Astrocyte (in vitro differentiated cells and primary cell): ENCODE data around the gene RPRD1B. TPM values are rescaled to one million over a fixed set of nuclear protein-coding genes. Genes with fewer than 3 reads are reported as not detected.

ENCODE experiments used
- DNase-seq: peaks from one replicate; pipeline ENCODE4 v3.0.0-alpha.2; 2010; ENCODE audit warnings: low read depth
- FAIRE-seq: peaks from 2 replicates; lab custom pipeline; 2011; peaks lifted over from hg19 to GRCh38; lab: Jason Lieb, UNC
- H2AFZ ChIP-seq: 2 replicates; pipeline ENCODE4 v1.6.0; 2012; ENCODE audit warnings: low read depth, low read length, inconsistent platforms
- H3K27ac ChIP-seq: 2 replicates; pipeline ENCODE4 v1.5.1; 2011; ENCODE audit warnings: low read depth, low read length, inconsistent platforms
- H3K27me3 ChIP-seq: 2 replicates; pipeline ENCODE4 v1.6.0; 2011; ENCODE audit warnings: low read length, inconsistent platforms; ENCODE audit not compliant: insufficient read depth
- H3K36me3 ChIP-seq: 2 replicates; pipeline ENCODE4 v1.5.1; 2011; ENCODE audit warnings: low read length, inconsistent platforms; ENCODE audit not compliant: insufficient read depth
- H3K4me1 ChIP-seq: 2 replicates; pipeline ENCODE4 v1.5.1; 2011; ENCODE audit warnings: low read length, inconsistent platforms; ENCODE audit not compliant: insufficient read depth
- H3K4me2 ChIP-seq: 2 replicates; pipeline ENCODE4 v1.6.0; 2012; ENCODE audit warnings: low read length, inconsistent platforms
- H3K4me3 ChIP-seq: 2 replicates; pipeline ENCODE4 v1.5.1; 2011; ENCODE audit warnings: low read depth, mild to moderate bottlenecking, low read length, inconsistent platforms; ENCODE audit not compliant: insufficient read depth
- H3K79me2 ChIP-seq: 2 replicates; pipeline ENCODE4 v1.6.0; 2012; ENCODE audit warnings: mild to moderate bottlenecking, low read length, inconsistent platforms; ENCODE audit not compliant: insufficient read depth
- H3K9ac ChIP-seq: 2 replicates; pipeline ENCODE4 v1.6.0; 2012; ENCODE audit warnings: mild to moderate bottlenecking, low read length, inconsistent platforms
- H3K9me3 ChIP-seq: 2 replicates; pipeline ENCODE4 v1.5.1; 2012; ENCODE audit warnings: low read depth, mild to moderate bottlenecking, low read length, inconsistent platforms; ENCODE audit not compliant: insufficient read depth
- H4K20me1 ChIP-seq: 2 replicates; pipeline ENCODE4 v1.6.0; 2012; ENCODE audit warnings: low read length, inconsistent platforms; ENCODE audit not compliant: insufficient read depth
- H3K27ac Mint-ChIP-seq: one replicate; pipeline ENCODE4 v1.8.0; 2021; ENCODE audit warnings: mild to moderate bottlenecking, mixed read lengths; ENCODE audit not compliant: unreplicated experiment
- H3K27me3 Mint-ChIP-seq: one replicate; pipeline ENCODE4 v1.8.0; 2021; ENCODE audit warnings: low read depth, mixed read lengths; ENCODE audit not compliant: unreplicated experiment
- H3K36me3 Mint-ChIP-seq: one replicate; pipeline ENCODE4 v1.8.0; 2021; ENCODE audit warnings: low read depth, mixed read lengths; ENCODE audit not compliant: unreplicated experiment
- H3K4me1 Mint-ChIP-seq: one replicate; pipeline ENCODE4 v1.8.0; 2021; ENCODE audit warnings: low read depth, mixed read lengths; ENCODE audit not compliant: unreplicated experiment
- H3K4me3 Mint-ChIP-seq: one replicate; pipeline ENCODE4 v1.8.0; 2021; ENCODE audit warnings: mild to moderate bottlenecking, moderate library complexity, mixed read lengths; ENCODE audit not compliant: unreplicated experiment
- H3K9me3 Mint-ChIP-seq: one replicate; pipeline ENCODE4 v1.8.0; 2021; ENCODE audit warnings: mild to moderate bottlenecking, mixed read lengths; ENCODE audit not compliant: unreplicated experiment
- EZH2 ChIP-seq: IDR thresholded peaks from 2 replicates; pipeline ENCODE4 v1.6.1; 2012; ENCODE audit warnings: mild to moderate bottlenecking, low read length, inconsistent platforms; ENCODE audit not compliant: insufficient read depth
- total RNA-seq: library from RNA; stranded (reverse); gene quantifications from 2 replicates; pipeline ENCODE4 v1.2.1, GENCODE V29; 2021
- TF ChIP-seq, protein P1 (sequence below): IDR thresholded peaks from 2 replicates; pipeline ENCODE4 v1.5.1; 2011; ENCODE audit warnings: low read depth, mild to moderate bottlenecking, inconsistent platforms, low read length, moderate library complexity; ENCODE audit not compliant: insufficient read depth

RPRD1B gene
- total RNA-seq, 1 donor from 2014 or later, result 20.7 TPM

DNA sequence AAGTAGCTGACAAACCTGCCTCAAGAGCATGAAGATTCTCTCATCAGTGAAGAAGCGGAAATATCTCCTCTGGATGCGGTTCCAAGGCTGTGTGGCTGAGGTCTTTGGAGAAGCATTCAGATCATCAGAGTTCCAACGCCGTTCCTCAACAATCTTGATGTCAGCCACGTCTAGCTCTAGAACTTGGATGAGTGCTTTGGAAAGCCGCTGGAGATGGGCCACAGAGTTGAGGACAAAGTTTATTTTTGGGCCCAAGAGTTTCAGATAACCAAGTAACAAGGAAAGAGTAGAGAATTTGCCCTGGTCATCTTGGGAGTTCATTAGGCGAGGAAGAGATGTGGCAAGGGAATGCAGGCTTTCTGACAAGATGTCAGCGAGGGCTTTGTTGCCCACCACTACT is 21.2 kb upstream of the RPRD1B start:
- Histone ChIP-seq H3K9me3 (no peaks in the 10 kb centered on the region), H3K36me3 (peaks cover 19% of the 10 kb centered on the region), H3K4me2 (no peak overlapping the region), H3K27me3 (no peaks in the 10 kb centered on the region), H3K9ac (no peak overlapping the region), H3K79me2 (peaks cover 30% of the 10 kb centered on the region), H2AFZ (no peak overlapping the region), H3K27ac (no peak overlapping the region), H3K4me1 (no peaks in the 10 kb centered on the region), H4K20me1 (peaks cover 27% of the 10 kb centered on the region), H3K4me3 (no peak overlapping the region)
- DNase-seq (no peak), FAIRE-seq (no peak)
- Mint-ChIP-seq H3K9me3 (no peaks in the 10 kb centered on the region), H3K36me3 (peaks cover 45% of the 10 kb centered on the region), H3K27me3 (no peaks in the 10 kb centered on the region), H3K4me3 (no peak overlapping the region), H3K27ac (no peak overlapping the region), H3K4me1 (peaks cover 11% of the 10 kb centered on the region)
- no peak for TF ChIP-seq EZH2
- TF ChIP-seq, protein P1, sequence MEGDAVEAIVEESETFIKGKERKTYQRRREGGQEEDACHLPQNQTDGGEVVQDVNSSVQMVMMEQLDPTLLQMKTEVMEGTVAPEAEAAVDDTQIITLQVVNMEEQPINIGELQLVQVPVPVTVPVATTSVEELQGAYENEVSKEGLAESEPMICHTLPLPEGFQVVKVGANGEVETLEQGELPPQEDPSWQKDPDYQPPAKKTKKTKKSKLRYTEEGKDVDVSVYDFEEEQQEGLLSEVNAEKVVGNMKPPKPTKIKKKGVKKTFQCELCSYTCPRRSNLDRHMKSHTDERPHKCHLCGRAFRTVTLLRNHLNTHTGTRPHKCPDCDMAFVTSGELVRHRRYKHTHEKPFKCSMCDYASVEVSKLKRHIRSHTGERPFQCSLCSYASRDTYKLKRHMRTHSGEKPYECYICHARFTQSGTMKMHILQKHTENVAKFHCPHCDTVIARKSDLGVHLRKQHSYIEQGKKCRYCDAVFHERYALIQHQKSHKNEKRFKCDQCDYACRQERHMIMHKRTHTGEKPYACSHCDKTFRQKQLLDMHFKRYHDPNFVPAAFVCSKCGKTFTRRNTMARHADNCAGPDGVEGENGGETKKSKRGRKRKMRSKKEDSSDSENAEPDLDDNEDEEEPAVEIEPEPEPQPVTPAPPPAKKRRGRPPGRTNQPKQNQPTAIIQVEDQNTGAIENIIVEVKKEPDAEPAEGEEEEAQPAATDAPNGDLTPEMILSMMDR, result no peak

DNA sequence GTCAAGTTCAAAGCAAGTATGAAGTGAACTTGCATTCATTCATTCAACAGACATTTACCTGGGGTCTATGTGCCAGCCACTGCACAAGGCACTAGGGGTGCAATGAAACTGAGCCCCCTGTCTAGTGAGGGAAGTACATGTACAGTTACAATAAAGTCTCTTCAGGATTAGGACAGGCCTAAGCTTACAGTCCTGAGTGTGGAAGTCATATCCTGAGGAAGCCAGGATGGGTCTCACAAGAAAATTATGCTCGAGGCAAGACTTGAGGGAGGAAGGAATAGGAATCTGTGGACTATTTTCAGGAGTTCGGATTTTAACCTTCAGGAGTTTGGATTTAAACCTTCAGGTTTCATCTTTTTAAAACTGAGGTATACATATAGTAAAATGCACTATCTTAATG is 19.7 kb upstream of the RPRD1B start:
- Histone ChIP-seq H3K79me2 (peaks cover 36% of the 10 kb centered on the region), H4K20me1 (peaks cover 20% of the 10 kb centered on the region), H3K36me3 (peaks cover 32% of the 10 kb centered on the region), H3K27ac (no peak overlapping the region), H3K27me3 (no peaks in the 10 kb centered on the region), H3K4me3 (no peak overlapping the region), H3K9me3 (peaks cover 3% of the 10 kb centered on the region), H3K9ac (no peak overlapping the region), H3K4me1 (no peaks in the 10 kb centered on the region), H2AFZ (no peak overlapping the region), H3K4me2 (no peak overlapping the region)
- no peak for FAIRE-seq
- Mint-ChIP-seq H3K9me3 (peaks cover 3% of the 10 kb centered on the region), H3K36me3 (peaks cover 52% of the 10 kb centered on the region), H3K27ac (no peak overlapping the region), H3K27me3 (no peaks in the 10 kb centered on the region), H3K4me1 (peaks cover 11% of the 10 kb centered on the region), H3K4me3 (no peak overlapping the region)
- no peak for TF ChIP-seq EZH2
- TF ChIP-seq, protein P1, result no peak
- DNase-seq, result no peak

DNA sequence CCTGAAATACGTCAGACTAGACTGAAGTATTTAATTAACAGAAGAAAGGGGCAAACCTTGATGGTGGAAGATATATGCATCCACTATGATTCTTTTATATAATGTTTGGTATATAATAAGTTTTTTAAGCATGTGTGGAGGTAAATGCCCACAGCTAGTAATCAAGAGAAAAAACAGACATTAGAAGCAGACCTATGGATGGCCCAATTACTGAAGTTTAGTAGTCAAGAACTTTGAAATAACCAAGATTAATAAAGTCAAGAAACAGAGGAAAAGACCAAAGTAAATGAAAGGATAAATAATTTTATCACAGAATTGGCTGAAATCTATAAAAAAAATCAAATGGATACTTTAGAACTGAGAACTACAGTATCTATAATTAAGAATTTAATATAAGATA is 15.6 kb upstream of the RPRD1B start:
- no peak overlapping the region for H3K9ac ChIP-seq
- peaks cover 3% of the 10 kb centered on the region for H3K9me3 ChIP-seq
- peaks cover 12% of the 10 kb centered on the region for H3K4me1 Mint-ChIP-seq
- no peaks in the 10 kb centered on the region for H3K27me3 Mint-ChIP-seq
- H3K4me3 Mint-ChIP-seq, result no peak overlapping the region
- H3K79me2 ChIP-seq, result peaks cover 58% of the 10 kb centered on the region
- H3K36me3 ChIP-seq, result peaks cover 21% of the 10 kb centered on the region
- no peak overlapping the region for H3K4me3 ChIP-seq
- peaks cover 34% of the 10 kb centered on the region for H3K36me3 Mint-ChIP-seq
- H3K9me3 Mint-ChIP-seq, result peaks cover 3% of the 10 kb centered on the region
- no peak for TF ChIP-seq EZH2
- TF ChIP-seq, protein P1, result no peak
- H3K4me1 ChIP-seq, result peaks cover under 1% of the 10 kb centered on the region
- H4K20me1 ChIP-seq, result peaks cover 33% of the 10 kb centered on the region
- DNase-seq (no peak), FAIRE-seq (no peak)
- H3K27me3 ChIP-seq, result no peaks in the 10 kb centered on the region
- H3K27ac ChIP-seq, result no peak overlapping the region
- no peak overlapping the region for H3K4me2 ChIP-seq
- no peak overlapping the region for H2AFZ ChIP-seq
- no peak overlapping the region for H3K27ac Mint-ChIP-seq
